Activated CD4-positive, alpha-beta T cell treated with anti-CD3 and anti-CD28 coated beads, Interleukin-2, amount 50 U/mL, for 48 hours (primary cell): ENCODE data around the gene TEFM.
"Not testable (repeated sequence)": the region's sequence is repeated elsewhere in the genome, so short reads cannot be mapped to it uniquely, and the experiment has no call there.

Source experiments
- DNase-seq, 2 experiments: peaks; one replicate each; pipeline ENCODE4 v3.0.0-alpha.2; 2020

The TEFM gene

GRCh38 chr17:30920683-30921543, 14.9 kb upstream of the TEFM start:
- DNase-seq, result no peak

GRCh38 chr17:30920282-30920681, 14.2 kb upstream of the TEFM start:
- DNase-seq, result no peak

GRCh38 chr17:30917050-30917449, 11.0 kb upstream of the TEFM start:
- DNase-seq, result no peak

GRCh38 chr17:30915833-30916611, 10.0 kb upstream of the TEFM start:
- no peak for DNase-seq

GRCh38 chr17:30913955-30914354, 7.9 kb upstream of the TEFM start:
- DNase-seq, result no peak

DNA sequence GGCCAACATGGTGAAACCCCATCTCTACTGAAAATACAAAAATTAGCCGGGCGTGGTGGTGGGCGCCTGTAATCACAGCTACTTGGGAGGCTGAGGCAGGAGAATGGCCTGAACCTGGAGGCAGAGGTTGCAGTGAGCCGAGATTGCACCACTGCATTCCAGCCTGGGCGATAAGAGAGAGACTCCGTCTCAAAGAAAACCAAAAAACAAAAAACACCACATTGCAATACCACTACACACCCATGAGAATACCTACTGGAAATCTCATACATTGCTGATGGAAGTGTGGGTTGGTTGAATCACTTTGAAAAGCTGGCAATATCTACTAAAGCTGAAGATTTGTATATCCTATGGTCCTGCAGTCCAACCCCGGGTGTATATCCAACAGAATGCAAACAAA, 4.1 kb upstream of the TEFM start:
- not testable (repeated sequence) for DNase-seq

GRCh38 chr17:30908717-30909420, 2.8 kb upstream of the TEFM start:
- no peak for DNase-seq

DNA sequence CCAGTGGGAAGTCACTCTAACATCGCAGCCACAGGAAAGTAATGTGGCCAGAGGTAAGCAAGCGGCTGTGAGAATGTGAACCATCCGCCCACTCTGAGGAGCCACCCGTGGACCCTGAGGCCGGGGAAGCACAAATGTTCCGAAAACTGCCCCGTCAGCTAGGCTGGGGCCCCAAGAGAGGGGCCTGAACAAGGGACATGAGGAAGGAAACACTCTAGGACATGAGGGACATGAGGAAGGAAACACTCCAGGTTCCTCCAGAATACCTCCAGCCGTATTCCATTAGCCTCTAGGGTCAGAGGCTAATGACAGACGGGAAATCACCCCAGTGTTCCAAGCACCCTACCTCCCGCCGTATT, 317 bp downstream of the TEFM start:
- peak; percentile 28 to 37 for DNase-seq

DNA sequence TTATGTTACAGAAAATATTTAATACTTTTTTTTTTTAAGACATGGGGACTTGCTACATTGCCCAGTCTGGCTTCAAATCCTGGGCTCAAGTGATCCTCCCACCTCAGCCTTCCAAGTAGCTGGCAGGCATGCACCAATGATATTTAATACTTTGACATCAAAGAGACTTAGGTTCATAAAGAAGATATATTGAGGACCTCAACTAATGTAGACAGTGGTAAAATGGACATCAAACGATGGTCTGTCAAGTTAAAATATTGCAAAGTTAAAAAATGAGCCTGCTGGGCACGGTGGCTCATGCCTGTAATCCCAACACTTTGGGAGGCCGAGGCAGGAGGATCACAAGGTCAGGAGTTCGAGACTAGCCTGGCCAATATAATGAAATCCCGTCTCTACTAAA, 8.7 kb downstream of the TEFM start:
- no peak for DNase-seq

GRCh38 chr17:30894236-30894635, 11.8 kb downstream of the TEFM start:
- no peak for DNase-seq

DNA sequence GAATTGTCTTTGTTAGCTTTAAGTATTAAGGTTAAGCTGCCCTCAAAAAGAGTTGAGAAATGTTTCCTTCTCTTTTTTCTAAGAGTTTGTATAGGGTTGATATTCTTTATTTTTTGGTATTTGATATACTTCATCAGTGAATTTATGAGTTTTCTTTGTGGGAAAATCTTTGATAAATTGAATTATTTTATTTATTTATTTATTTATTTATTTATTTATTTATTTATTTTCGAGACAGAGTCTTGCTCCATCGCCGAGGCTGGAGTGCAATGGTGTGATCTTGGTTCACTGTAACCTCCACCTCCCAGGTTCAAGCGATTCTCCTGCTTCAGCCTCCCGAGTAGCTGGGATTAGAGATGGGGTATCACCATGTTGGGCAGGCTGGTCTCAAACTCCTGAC, 19.9 kb downstream of the TEFM start:
- DNase-seq, result no peak

DNA sequence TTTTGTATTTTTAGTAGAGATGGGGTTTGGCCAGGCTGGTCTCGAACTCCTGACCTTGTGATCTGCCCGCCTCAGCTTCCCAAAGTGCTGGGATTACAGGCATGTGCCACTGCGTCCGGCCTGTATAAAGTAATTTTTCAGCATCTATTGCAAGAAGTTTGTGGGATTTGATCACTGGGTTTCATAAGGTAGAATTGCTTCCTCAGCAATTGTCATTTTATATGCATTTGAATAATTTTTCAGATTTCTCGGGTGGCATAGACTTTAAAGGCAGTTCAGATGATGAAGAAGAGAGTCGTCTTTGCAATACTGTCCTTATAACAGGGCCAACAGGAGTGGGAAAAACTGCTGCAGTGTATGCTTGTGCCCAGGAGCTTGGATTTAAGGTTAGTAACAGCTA, 37.0 kb downstream of the TEFM start:
- DNase-seq, result no peak

DNA sequence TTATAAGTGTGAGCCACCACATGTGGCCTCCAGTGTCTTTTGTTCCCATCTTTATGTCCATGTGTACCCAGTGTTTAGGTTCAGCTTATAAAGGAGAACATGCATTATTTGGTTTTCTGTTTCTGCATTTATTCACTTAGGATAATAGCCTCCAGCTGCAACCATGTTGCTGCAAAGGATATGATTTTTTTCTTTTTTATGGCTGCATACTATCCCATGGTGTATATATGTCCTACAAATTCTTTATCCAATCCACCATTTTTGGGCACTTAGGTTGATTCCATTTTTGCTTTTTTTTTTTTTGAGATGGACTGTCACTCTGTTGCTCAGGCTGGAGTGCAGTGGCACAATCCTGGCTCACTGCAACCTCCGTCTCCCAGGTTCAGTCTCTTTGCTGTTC, 41.4 kb downstream of the TEFM start:
- DNase-seq, result no peak

DNA sequence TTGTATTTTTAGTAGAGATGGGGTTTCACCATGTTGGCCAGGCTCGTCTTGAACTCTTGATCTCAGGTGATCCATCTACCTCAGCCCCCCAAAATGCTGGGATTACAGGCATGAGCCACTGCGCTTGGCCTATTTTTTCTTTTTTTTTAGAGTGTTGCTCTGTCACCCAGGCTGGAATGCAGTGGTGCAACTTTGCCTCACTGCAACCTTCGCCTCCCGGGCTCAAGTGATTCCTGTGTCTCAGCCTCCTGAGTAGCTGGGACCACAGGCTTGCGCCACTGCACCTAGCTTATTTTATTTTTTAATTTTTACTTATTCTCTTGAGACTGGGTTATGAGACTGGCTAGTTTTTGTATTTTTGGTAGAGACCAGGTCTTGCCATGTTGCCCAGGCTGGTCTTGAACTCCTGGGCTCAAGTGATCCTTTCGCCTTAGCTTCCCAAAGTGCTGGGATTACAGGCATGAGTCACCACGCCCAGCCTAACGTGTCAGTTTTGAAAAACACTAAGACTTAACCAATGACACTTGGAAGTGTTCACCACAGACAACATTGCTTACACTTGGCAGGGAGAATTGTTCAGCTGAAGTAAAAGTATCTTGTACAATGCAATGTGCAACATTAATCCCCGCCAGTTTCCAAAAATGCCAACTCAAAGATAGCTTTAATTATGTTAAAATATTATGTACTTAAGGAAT, 47.3 kb downstream of the TEFM start:
- no peak for DNase-seq

- no peak for DNase-seq
Observed at GRCh38 chr17:30854146-30854545, 51.9 kb downstream of the TEFM start.
